Hepatic stellate cell (primary cell): ENCODE measurements around the gene OPCML.

Experiments
- DNase-seq: peaks from one replicate; pipeline ENCODE4 v3.0.0; 2011; ENCODE audit warnings: low spot score

Gene OPCML

GRCh38 chr11:133355095-133355494, 177.2 kb downstream of the OPCML start:
- DNase-seq: no peak

DNA sequence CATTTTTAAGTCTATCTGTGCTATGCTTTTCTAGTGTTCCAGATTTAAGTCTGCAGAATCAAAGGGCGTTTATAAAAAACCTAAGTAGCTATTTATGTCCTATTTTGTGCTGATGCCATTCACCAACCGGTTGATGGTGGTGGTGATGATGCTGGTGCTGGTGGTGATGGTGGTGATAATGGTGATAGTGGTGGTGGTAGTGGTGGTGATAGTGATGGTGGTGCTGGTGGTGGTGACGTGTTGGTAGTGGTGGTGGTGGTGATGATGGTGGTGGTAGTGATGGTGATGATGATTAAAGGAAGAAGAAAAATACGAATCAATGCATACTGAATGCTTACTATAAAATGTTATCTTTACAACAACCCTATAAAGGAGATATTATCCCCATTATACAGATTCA, 178.2 kb downstream of the OPCML start:
- DNase-seq: no peak

DNA sequence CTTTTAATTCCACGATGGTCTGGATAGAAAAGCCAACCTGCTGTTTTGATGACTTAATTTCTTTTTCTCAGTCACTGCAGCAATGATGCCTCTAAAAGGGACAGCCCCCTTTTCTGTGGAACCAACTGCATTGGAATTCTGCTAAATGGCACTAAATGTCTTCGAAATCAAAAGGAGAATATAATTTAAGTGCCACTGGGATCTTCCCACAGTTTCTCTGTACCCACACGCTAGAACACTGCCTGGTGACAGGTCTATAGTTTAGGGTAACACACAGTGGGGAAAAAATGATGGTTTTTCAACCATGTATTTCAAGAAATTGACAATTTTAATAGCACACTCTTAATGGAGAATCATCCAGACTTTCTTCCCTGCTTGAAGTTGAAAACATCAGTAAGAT, 182.3 kb downstream of the OPCML start:
- no peak for DNase-seq

DNA sequence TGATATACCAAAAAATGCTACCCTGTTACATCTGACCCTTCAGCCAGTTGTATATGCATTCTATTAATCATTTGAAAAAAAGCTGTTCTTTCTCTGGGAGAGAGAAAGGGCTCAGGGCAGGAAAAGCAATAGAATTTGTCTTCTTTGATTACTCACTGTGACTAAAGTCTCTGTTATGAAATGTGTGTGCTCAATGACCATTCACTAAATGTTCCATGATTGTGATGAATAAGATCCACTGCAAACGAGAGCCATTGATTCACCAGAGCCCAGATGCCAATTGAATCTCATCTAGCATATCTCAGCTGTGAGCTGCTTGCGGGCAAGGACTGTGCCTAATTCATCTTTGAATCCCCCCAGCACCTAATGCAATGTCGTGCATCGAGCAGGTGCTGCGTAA, 184.3 kb downstream of the OPCML start:
- no peak for DNase-seq

- DNase-seq: no peak
Observed at GRCh38 chr11:133346137-133346536, 186.2 kb downstream of the OPCML start.

DNA sequence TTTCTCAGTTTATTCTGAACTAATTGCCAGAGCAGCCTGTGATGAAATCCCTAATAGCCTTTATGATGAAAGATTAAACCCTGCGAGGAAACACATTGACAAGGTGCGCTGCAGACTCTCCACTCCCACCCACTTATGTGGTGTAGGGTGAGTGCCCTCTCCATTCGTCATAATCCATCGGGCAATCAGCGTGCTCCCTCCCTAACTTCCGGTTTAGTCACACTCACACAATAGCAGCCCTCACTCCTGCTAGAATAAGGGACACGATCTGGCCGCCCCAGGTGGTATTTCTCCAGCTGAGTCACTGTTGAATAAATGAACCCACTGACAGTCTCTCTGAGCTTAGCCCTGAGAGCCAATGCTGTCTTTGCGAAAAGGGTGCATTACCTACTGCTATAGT, 188.3 kb downstream of the OPCML start:
- DNase-seq: no peak

- DNase-seq: no peak
Observed at GRCh38 chr11:133339495-133340140, 192.7 kb downstream of the OPCML start.

GRCh38 chr11:133338588-133338987, 193.7 kb downstream of the OPCML start:
- no peak for DNase-seq

- no peak for DNase-seq
Observed at GRCh38 chr11:133337951-133338418, 194.3 kb downstream of the OPCML start.

DNA sequence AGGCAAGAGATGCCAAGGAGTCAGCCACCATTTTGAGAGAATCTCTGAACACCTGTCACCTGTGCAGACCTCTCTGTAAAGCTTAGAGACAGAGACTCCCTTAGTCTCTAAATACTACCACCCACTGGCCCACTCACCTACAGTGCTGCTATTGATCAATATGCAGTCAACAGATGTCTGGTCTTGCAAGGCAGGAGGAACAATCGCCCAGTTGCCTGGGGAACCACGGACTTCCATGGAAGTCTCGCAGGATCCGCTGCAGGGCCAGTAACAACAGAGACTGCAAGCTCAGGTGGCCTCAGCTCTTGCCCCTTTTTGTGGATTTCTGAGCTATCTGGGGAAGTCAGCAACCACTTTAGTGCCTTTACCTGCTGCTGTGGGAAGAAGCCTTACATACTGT, 195.1 kb downstream of the OPCML start:
- DNase-seq: no peak

DNA sequence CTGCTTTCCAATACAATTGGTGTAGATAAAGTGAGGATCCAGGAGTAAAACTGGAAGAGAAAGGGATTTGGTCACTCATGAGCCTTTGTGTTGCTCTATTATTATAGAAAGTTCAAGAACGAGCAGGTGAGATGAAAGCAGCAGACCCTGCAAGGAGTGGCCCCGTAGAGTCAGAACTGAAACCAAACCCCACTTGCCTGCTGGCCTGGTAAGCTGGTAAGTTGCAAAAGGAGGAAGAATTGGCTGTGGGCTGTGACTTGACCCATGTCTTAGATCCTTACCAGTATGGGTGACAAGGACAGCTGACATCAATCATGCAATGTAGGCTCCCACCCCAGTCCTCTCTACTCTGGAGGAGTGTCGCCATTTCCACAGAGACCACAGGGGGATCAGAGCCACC, 201.3 kb downstream of the OPCML start:
- no peak for DNase-seq

GRCh38 chr11:133326849-133327248, 205.5 kb downstream of the OPCML start:
- DNase-seq: no peak

GRCh38 chr11:133326332-133326731, 206.0 kb downstream of the OPCML start:
- DNase-seq: no peak

DNA sequence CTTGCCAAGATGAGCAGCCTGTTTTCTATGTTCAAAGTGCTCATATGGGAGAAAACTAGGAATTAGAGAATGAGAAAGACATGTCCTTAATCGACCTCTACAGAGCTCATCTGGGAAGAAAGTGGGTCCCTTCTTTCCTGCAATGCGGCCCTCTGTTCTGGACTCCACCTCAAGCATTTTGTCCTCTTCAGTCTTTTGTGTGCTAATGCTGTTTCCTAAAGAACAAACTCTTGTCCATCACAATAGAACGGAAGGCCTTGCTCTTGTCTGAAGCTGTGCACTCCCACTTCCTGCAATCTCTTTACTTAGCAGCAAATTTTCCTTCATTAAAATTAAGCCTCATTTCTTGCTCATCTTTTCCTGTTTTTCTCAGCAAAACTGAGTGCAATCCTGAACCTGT, 206.6 kb downstream of the OPCML start:
- DNase-seq: no peak

DNA sequence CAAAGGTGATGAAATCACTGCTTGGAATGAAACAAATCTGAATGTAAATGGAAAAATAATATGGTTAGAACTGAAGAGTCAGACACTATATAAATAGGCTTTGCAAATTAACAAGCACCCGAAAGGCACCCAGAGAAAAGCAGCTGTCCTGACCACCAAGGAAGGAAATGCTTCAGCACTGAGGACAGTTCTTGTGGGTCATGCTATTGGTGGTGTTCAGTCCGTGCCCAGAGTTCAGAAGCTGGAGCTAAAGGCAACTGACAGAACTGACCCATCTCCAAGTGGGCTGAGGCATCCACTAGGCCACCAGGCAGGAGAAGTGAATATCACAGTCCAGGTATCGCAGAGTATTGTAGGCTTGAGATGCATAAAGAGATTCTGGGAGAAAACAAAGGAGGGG, 208.9 kb downstream of the OPCML start:
- no peak for DNase-seq

DNA sequence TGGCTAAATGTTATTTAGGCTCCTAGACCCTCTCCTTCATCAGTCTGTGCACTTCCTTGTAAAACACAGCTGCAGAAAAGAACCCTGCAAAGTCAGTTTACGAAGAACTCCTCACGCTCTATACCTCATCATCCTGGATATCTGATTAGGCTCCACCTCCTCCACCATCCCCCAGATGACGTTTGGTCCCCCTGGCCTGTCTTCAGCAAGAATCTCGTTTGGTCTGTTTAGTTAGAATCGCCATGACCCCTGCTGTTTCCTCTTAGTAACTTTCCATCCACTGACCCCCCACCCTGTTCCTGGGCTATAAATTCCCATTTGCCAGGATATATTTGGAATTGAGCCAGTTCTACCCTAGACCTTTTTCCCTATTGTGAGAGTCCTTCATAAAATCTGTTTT, 214.1 kb downstream of the OPCML start:
- no peak for DNase-seq

GRCh38 chr11:133311230-133311629, 221.1 kb downstream of the OPCML start:
- DNase-seq: no peak

- no peak for DNase-seq
Observed at GRCh38 chr11:133306019-133306418, 226.3 kb downstream of the OPCML start.

GRCh38 chr11:133305208-133305956, 226.9 kb downstream of the OPCML start:
- DNase-seq: no peak

- no peak for DNase-seq
Observed at GRCh38 chr11:133303262-133303661, 229.0 kb downstream of the OPCML start.

DNA sequence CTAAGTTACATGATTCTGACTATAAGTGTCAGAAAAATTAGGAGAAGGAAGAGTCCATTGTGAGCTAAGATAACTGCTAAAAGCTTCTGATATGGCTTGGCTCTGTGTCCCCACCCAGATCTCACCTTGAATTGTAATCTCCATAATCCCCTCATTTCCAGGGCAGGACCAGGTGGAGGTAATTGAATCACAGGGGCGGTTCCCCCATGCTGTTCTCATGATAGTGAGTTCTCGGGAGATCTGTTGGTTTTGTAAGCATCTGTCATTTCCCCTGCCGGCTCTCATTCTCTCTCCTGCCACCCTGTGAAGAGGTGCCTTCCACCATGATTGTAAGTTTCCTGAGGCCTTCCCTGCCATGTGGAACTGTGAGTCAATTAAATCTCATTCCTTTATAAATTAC, 230.2 kb downstream of the OPCML start:
- no peak for DNase-seq

GRCh38 chr11:133300666-133301065, 231.6 kb downstream of the OPCML start:
- DNase-seq: no peak

GRCh38 chr11:133291780-133292179, 240.5 kb downstream of the OPCML start:
- no peak for DNase-seq

DNA sequence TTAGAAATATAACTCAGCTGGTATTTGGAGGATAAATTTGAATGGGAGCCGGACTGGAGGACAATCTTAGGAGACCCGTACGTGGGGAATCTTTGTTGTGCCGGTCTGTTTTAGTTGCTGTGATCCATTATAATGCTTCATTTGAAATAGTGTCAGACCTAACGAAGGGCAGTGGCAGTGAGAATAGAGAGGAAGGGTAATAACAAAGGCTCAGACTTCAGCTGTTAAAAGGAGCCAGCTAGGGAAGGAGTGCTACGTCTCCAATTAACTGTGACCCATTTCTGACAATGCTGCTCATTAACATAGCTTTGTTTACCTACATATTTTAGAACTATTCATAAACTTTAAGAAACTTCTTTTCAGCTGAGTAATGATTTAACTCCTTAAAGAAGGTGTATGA, 246.9 kb downstream of the OPCML start:
- DNase-seq: no peak
